ENCODE measurements around the gene TSPAN8.
"Not testable (repeated sequence)": the region's sequence is repeated elsewhere in the genome, so short reads cannot be mapped to it uniquely, and the experiment has no call there.

TSPAN8 gene

DNA sequence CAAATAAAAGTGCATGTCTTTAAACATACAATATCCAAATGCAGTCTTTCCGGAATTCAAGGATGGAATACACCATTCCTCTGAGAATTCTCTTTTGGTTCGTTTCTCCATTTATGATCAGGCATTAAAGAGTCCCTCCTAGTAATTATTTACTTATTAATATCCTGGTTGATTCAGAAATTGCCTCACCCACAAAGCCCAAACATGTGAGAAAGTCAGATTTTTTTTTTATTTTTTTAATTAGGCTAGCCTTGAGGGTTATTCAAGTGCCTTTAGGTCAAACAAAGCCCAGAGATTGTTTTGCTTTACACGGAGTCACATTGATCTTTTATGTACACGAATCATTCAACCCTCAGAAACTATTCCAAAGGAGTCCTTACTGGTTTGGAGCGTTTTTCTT, 6.4 kb upstream of the TSPAN8 start:
- DNase-seq (ENCODE audit: low spot score), result no peak

DNA sequence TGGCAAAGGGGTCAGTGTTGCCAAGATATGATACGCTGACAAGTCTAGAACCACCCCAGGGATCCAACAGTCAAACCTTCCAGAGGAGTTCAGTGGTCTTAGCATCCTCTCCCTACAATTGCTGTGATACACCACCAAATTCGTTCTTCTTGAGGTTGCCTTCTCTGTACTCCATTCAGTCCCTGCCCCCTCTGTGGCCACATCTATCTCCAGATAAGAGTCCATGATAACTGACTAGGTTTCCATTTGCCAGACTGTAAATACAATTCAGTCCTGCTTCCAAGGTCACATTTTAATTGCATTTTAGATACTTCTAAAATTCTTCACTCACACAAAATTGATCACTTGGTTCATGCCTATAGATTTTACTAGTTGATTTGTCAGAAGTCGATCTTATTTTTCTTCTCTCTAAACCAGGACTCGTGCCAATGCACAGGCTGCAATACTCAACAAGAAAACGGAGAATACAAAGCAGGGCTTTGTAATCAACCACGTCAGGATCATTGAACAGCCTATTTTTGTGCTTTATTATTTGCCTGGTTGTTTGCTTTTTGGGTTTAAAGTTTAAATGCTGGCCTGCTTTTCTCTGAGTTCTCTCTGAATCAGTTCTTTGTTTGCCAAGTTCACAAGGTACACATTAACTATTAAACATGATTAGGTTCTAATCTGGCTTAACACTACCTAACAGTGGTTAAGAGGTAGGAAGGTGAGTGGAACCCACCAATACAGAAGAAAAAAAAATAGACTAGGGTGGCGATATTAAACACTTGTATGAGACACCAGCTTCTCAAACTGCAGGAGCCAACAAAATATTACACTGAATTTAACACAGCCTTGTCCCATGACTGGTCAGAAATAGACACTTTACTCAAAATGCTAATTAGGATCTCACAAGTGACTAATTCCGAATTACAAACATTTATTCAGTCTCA, 5.3 kb upstream of the TSPAN8 start:
- no peak for DNase-seq (ENCODE audit: low spot score)

DNA sequence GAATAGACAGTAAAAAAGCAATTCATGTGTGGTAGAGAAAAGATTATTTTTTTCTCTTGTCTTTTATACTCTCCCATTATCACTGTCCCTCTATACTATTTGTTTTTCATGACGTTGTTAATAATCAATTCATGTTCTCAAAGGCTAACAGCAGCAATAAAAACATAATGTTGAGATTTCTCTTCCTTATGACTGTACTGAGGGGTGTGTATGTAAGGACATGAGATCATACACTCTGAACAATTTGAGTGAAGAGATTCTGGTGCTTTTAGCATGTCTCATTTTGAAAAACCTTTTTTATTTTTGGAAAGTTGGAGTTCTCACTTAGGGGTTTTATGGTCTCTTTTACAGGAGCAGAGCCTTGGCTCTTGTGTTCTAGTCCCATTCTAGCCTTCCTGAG, 3.8 kb upstream of the TSPAN8 start:
- DNase-seq (ENCODE audit: low spot score), result no peak

DNA sequence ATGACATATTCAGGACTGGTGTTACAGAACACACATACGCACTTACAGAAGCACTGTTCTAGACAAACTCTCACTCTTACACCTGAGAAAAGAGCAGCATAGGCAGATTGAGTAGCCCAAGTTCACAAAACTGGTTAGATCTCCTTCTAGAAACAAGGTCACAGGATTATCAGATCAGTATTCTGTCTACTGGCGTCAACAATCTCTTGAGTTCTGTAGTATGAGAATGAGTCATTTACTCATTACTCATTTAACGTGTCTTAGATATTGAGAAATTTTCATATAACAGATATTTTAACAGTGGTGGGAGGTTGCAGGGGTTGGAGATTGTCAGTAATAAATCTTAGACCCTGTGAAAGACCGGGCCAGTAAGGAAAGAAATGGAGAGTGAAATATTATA, 2.8 kb upstream of the TSPAN8 start:
- no peak for DNase-seq (ENCODE audit: low spot score)

DNA sequence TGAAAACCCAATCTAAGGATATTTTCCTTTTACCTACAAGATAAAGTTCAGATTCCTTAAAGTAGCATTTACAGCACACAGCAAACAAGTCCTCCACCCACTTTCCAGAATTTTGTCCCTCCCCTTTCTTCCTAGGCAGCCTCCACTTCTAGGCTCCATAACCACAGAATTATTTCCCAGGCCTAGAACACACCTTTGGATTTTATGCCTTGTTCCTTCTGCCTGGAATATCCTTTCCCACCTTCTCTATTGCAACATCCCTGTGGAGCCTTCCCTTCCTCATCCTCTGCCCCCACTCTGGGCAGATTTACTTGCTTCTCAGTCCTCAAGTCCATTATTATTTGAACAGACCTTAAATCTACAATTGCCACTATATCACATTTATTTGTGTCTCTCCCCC, 2.1 kb upstream of the TSPAN8 start:
- DNase-seq (ENCODE audit: low spot score), result no peak

DNA sequence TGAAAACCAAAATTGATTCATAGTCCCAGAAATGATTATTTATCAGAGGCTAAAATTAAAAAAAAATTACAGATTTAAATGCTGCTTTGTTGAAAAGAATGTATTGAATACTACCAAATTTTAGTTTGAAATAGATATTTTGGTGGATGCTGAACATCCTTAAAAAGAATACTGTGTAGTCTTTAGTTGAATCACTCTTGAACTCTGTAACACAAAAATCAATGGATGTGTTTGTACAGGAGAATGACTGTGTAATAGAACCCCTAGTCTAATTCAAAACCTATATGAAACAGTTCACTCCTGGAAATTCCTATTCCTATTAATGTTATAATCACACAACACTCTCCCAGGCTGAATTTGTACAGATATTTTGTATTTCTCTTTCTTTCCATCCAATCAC, 1.5 kb upstream of the TSPAN8 start:
- no peak for DNase-seq (ENCODE audit: low spot score)

DNA sequence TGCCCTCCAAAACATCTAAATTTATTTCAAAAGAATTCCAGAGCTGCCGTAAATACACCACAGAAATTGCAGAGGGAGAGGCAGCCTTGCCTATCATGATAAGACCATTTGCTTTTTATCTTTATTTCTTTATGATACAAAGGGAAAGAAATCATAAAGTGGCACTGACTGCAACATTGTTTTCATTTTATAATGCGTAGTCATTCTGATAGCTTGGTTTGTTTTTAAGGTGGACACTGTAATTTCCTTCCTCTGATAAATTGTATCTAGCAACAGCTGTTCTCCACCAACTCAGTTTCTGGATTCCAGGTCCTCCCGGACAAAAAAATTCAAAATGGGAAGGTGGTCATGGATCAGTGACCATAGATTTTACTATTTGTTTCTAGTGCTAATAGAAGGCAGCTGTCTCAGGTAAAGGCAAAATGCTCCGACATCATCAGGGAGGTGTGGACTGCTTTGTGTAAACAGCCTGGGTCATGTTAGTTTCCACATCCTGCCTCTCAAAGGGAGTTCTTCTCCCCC, 623 bp upstream of the TSPAN8 start:
- DNase-seq (ENCODE audit: low spot score), result no peak

DNA sequence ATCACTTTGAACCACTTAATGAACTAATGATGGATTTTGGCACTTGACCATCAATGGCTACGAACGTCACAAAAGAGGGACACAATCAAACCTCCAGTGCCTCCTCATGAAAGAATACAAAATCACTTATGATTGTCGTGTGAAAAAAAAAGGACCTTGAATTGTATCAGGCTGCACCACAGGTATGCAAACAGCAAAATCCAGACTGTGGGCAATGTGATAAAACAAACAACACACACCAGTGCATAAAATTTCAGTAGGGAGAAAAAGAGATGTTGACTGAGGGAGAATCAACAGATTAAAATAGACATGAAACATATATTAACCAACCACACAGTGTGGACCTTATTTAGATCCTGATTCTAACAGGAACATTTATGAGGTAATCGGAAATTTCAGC, 2.6 kb downstream of the TSPAN8 start:
- no peak for DNase-seq (ENCODE audit: low spot score)

DNA sequence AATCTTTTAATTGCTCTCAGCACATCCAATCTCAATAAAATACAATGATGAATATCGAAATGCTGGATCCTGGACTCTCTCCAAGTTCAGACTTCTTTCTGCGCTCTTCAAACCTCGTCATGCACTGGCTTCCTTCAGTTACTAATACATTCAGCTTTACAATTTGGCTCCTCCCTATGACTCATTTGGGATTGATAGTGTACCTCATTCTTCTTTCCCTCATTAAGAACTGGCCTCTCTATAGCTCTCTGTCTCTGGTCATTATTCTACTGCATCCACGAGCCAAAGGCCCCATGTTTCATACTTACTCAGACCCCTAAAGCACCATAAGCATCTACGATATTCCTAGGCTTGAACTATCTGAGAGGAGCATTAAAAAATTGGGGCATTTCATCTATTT, 4.9 kb downstream of the TSPAN8 start:
- no peak for DNase-seq (ENCODE audit: low spot score)

DNA sequence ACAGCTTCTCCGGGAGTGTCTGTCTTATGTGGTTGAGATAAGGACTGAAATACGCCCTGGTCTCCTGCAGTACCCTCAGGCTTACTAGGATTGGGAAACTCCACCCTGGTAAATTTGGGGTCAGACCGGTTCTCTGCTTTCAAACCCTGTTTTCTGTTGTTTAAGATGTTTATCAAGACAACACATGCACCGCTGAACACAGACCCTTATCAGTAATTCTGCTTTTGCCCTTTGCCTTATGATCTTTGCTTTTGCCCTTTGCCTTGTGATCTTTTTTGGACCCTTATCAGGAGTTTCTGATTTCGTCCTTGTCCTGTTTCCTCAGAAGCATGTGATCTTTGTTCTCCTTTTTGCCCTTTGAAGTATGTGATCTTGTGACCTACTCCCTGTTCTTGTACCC, 7.8 kb downstream of the TSPAN8 start:
- not testable (repeated sequence) for DNase-seq (ENCODE audit: low spot score)

DNA sequence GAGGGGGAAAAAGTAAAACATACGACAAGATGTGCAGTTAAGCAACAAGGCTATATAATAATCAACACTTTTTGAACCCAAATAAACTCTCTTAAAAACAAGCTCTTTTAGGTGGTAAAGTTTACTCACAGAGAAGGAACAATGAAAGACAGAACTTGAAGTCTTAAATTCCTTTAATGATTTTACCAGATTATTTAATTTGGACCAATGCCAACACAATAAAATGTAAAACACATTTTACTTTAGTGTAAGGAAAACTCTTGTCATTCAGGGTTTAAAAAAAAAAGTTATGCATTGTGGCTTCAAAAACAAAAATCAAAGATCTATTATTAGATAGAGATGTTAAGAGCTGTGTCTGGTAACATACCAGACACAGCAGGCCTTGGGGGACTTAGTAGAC, 13.1 kb downstream of the TSPAN8 start:
- DNase-seq (ENCODE audit: low spot score), result no peak

DNA sequence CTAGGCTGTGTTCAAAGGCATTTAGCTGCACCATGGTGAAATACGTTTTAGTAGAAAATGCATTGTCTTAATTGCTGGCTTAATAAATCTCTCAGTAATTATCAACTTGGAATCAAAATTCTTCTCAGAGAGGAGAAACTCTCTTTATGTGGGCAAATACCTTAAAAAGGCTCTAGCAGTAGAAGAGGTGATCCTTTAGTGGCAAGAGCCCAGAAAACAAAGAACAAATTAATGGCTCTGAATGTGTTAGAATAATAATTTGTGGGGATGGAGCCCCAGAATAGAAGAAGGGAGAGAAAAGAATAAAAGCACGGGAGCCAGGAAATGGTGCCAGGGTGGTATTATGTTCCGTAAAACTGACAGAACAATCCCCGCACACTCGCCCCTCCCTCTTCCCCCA, 14.8 kb downstream of the TSPAN8 start:
- no peak for DNase-seq (ENCODE audit: low spot score)

DNA sequence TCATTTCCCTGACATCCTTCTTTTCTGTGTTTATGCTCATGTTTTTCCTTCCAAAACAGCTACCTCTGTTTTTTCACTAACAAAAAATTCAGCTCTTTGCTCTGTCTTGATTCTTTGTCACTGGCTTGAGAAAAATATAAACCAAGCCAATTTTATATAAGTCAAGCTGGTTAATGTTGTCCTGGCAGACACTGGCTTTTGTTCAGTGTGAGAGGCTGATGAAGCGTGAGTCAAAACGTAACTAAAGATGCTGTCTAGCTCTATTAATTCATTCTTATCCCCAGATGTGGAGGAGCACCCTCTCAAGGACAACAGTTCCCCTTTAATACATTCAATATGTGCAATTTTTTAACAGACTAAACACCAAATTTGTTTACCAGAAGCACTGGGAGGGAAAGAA, 15.8 kb downstream of the TSPAN8 start:
- no peak for DNase-seq (ENCODE audit: low spot score)

DNA sequence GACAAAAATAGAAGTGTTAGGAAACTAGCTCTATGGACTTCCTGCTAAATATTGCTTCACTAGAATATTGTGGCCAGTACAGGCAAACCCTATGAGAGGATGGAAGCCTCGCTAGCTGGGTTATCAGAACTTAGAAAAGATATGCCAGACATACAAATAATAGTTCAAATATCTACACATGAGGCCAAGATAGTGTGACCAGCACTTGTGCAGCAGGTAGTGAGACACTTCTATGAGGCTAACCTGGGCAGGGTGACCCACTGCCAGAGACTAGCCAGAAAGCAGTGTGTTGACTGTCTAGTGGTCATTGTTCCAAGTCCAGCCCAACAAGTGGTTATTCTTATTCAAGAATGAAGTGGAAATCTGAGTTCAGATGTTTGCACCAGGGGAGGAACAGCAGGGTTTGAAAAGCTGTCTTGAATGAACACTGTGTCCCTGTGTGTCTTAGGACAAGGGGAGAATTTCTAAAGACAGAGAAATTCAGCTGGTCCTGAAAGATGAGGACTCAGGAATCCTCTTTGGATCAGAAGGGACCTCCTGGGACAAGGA, 16.3 kb downstream of the TSPAN8 start:
- no peak for DNase-seq (ENCODE audit: low spot score)

DNA sequence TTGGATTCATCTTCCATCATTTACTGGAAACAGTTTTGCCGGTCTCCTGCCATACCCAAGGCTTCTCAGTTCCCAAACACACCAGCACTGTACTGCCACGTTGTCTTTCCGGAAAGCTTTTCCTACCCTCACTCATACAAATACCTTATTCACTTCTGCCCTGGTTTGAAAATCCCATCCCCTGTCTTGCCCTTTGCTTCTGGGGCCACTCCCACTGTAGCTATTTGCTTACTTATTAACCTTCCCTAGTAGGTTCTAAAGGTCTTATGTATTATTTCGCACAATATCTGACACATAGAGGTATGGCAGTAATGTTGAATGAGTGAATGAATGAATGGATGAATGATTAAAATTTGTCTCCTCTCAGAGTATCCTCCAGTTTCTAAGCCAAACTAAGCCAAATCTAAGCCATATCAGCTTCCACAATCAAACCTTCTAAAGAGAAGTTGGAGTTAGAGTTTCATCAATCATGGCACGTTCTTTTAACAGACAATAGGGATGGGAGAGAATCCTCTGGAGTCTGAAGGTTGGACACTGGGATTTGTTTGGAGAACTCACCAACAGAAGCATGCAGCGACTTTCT, 18.6 kb downstream of the TSPAN8 start:
- DNase-seq (ENCODE audit: low spot score), result peak; percentile 1

DNA sequence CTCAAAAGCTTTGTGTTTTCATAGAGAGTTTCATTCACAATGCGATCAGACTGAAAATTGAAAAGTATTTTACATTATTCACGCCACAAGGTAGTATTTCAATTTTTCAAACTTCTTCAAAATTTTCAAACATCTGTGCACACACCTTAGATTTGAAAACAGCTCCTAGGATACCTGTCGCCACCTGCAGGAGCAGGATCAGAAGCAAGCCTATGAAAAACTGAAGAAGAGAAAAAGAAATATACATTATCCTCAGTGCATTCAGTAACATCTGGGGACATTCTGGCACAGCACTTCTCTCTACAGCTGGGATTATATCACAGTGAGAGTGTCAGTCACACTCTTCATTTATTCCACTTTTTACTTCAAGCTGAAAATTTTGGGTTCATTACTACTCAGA, 19.8 kb downstream of the TSPAN8 start:
- no peak for DNase-seq (ENCODE audit: low spot score)

DNA sequence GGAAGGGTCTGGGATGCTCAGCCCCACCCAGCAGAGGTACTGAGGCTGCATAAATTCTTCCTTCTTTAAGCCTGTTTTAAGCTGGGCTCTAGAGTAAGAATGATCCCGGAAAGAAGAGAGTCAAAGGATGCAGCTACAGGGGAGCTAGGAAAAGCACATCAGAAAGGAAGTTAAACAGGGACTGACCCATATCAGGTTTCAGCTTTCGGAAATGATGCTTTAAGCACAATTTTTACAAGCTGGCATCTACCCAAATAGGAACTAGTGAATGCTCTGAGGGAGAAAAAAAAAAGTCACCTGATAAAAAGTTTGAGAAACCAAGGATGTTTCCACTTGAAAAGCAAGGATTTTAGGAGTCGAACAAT, 22.0 kb downstream of the TSPAN8 start:
- no peak for DNase-seq (ENCODE audit: low spot score)

DNA sequence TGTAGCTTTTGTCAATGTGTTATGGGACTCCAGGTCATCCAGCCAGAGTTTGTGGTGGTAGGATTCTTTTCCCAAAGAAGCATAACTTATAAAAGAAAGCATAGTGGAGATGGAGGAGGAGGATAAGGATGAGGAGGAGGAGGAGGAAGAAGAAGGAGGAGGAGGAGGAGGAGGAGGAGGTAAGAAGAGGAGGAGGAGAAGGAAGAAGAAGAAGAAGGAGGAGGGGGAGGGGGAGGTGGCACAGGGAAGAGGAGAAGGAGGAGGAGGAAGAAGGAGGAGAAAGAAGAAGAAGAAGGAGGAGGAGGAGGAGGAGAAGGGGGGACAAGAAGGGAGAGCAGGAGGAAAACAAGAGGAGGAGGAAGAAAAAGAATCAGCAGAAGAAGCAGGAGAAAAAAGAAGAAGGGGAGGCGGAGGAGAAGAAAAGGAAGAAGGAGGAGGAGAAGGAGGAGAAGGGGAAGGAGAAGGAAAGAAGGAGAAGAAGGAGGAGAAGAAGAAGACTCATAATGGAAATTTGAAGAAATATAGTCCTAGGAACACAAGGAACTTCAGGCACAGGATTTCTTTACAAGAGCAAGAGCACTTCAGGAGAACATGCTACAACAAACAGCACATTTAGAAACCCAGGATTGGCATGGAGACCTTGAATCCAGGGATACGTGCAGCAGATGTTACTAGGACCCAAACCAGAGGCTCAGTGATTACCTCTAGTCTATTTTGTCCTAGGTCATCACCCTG, 22.6 kb downstream of the TSPAN8 start:
- no peak for DNase-seq (ENCODE audit: low spot score)

DNA sequence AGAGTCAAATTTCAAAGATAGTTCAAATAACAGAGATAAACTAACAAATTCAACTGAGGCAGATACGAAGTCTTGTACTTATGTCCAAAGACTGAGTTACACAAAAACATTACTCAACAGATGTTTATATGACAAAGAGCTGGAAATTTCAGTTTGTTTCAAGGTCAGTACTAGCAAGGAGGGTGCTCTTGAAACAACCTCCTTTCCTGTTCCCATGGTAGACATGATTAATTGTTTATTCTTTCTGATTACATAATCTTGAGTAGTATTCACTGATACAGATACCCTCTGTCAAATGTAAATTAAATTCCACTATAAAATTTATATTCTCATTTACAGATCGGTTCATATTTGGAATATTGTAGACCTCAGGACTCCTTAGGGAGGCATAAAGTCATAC, 23.4 kb downstream of the TSPAN8 start:
- no peak for DNase-seq (ENCODE audit: low spot score)

DNA sequence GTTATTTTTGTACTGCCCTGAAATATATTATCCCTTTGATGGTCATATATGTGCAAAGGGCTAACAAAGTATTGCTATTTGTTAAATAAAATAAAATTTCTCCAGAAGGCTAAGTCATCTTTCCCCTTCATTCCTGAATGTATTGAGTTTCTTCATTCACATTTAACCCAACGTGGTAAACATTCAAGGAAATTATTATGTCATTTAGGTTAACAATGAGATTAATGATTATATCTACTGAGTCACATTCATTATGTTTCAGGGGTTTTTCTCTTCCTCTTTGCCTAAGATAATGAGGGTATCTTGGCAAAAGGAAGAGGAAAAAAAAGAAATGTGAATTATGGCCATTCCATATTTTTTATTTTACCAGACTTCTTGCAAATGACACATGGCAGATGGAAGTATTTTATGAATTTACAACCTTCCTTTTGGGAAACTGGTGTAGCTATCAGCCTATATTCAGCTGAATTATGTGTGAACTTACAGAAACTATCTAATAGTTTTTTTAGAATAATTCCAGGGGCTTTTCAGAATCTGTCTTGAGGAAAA, 27.2 kb downstream of the TSPAN8 start:
- DNase-seq (ENCODE audit: low spot score), result no peak

DNA sequence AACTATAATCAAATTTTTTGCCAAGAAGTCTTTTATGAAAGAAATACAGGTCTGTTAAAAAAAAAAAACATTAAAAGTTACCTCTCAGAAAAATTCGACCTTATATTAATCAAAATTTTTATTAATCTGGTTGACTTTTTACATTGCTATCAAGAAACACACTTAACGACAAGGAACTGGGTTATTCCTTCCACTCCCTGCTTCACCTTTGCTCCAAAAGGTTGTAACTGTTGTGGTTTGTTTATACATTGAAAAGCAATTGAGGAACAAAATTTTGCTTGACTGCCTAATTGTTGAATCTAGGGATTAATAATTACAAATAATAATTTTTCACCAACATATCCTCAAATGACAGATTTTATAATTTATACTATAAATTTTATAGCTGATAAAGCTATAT, 28.4 kb downstream of the TSPAN8 start:
- no peak for DNase-seq (ENCODE audit: low spot score)

DNA sequence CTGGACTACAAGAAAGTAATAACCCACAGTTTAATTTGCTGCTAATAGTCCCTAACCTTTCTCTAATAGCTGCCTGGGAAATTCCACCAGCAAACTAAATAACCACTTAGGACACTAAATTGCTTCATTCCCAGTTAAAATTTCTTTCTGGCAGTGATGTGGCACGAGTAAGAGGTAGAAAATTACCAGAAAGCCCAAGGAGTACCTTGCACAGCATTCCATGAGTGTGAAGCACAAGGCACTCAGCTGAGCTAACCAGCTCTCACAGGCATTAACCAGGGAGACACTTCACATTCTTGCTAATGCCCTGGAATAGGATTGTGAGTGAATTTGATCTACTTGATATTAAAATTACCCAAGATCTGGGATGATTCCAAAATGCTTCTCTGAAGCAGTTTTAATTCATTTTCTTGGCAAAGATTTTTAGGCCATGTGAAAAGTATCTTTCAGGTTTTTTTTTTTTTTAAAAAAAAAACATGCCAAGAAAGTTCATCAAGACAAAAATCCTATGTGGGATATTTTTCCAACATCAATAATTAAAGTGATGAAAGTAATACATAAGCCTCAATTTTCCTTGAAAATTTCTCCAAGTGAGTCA, 29.5 kb downstream of the TSPAN8 start:
- DNase-seq (ENCODE audit: low spot score), result no peak

All from germinal center (tissue), 1 donor.